HG02642 (cell line): ENCODE measurements around the gene BEX3.

Source experiments
- ATAC-seq: cut with Tn5 transposase; IDR thresholded peaks from one replicate; pipeline ENCODE4 v1.9.1; 2021; ENCODE audit warnings: mild to moderate bottlenecking; ENCODE audit not compliant: unreplicated experiment, poor library complexity

Gene BEX3

GRCh38 chrX:103417933-103418332 lies 41.6 kb downstream of the BEX3 start:
- no peak for ATAC-seq

GRCh38 chrX:103418811-103419340 lies 42.5 kb downstream of the BEX3 start:
- no peak for ATAC-seq

GRCh38 chrX:103423955-103424638 lies 47.8 kb downstream of the BEX3 start:
- no peak for ATAC-seq
